HepG2 (cell line): Measurements from ENCODE around the gene LZTS2. TPM values are rescaled to one million over a fixed set of nuclear protein-coding genes. Genes with fewer than 3 reads are reported as not detected.

Experiments
- ARID4A ChIP-seq: sonication (generic); formaldehyde crosslinking; IDR thresholded peaks from 2 replicates; pipeline ENCODE4 v1.5.0; 2020; ENCODE audit warnings: mild to moderate bottlenecking, missing genetic modification reagents, borderline replicate concordance
- DMTF1 ChIP-seq: sonication (generic); formaldehyde crosslinking; IDR thresholded peaks from 2 replicates; pipeline ENCODE4 v1.4.0; 2020; ENCODE audit warnings: mild to moderate bottlenecking, missing genetic modification reagents
- DR1 ChIP-seq: sonication (generic); formaldehyde crosslinking; IDR thresholded peaks from 2 replicates; pipeline ENCODE4 v1.8.0; 2021; ENCODE audit warnings: mild to moderate bottlenecking, missing genetic modification reagents, inconsistent platforms
- ELK4 ChIP-seq: sonication (generic); formaldehyde crosslinking; IDR thresholded peaks from 2 replicates; pipeline ENCODE4 v1.9.0; 2021; ENCODE audit warnings: missing genetic modification reagents, borderline replicate concordance
- IRF1 ChIP-seq: sonication (generic); formaldehyde crosslinking; IDR thresholded peaks from 2 replicates; pipeline ENCODE4 v1.4.0; 2020; ENCODE audit warnings: low read depth, mild to moderate bottlenecking, missing genetic modification reagents
- KDM1A ChIP-seq: IDR thresholded peaks from 2 replicates; pipeline ENCODE4 v1.6.1; 2016; ENCODE audit warnings: missing compliant biosample characterization
- PRDM10 ChIP-seq: sonication (generic); formaldehyde crosslinking; IDR thresholded peaks from 2 replicates; pipeline ENCODE4 v1.4.0; 2020; ENCODE audit warnings: low read depth, missing genetic modification reagents
- SKI ChIP-seq: fragments of 450-650 bp; IDR thresholded peaks from one replicate; pipeline ENCODE4 v1.6.1; 2018; ENCODE audit warnings: mild to moderate bottlenecking; ENCODE audit not compliant: partially characterized antibody
- SNAPC5 ChIP-seq: sonication (generic); formaldehyde crosslinking; IDR thresholded peaks from 2 replicates; pipeline ENCODE4 v1.8.1; 2023; ENCODE audit warnings: mild to moderate bottlenecking, missing genetic modification reagents, borderline replicate concordance
- TCF12 ChIP-seq, 2 experiments: fragments of 450-650 bp in 1 of 2; sonication (generic) in 1 of 2; formaldehyde crosslinking in 1 of 2; IDR thresholded peaks; 2 replicates each; pipeline versions ENCODE4 v1.6.1 to v1.8.0; 2017 to 2022; ENCODE audit warnings: antibody characterized with exemption in 1 of 2, mild to moderate bottlenecking in 1 of 2, missing genetic modification reagents in 1 of 2, moderate library complexity in 1 of 2
- ZBTB3 ChIP-seq: sonication (generic); formaldehyde crosslinking; IDR thresholded peaks from 2 replicates; pipeline ENCODE4 v1.4.0; 2020; ENCODE audit warnings: low read depth, mild to moderate bottlenecking, moderate library complexity, missing genetic modification reagents, borderline replicate concordance
- ZNF331 ChIP-seq: sonication (generic); formaldehyde crosslinking; IDR thresholded peaks from 2 replicates; pipeline ENCODE4 v1.4.0; 2020; ENCODE audit warnings: missing genetic modification reagents
- ZNF552 ChIP-seq: sonication (generic); formaldehyde crosslinking; IDR thresholded peaks from 2 replicates; pipeline ENCODE4 v1.9.0; 2022; ENCODE audit warnings: missing genetic modification reagents, mild to moderate bottlenecking, borderline replicate concordance
- ZNF776 ChIP-seq: sonication (generic); formaldehyde crosslinking; IDR thresholded peaks from 2 replicates; pipeline ENCODE4 v1.4.0; 2020; ENCODE audit warnings: mild to moderate bottlenecking, missing genetic modification reagents
- ZNF879 ChIP-seq: sonication (generic); formaldehyde crosslinking; IDR thresholded peaks from 2 replicates; pipeline ENCODE4 v1.8.1; 2023; ENCODE audit warnings: missing genetic modification reagents
- polyA plus RNA-seq, 8 experiments: library from polyadenylated mRNA; depleted of rRNA in 3 of 8; stranded (reverse) in 7 of 8; unstranded in 1 of 8; fragments of >200 nt; fragmentation: Illumina TruSeq in 4 of 8; extraction: Trizol in 4 of 8; gene quantifications; 2 replicates each; pipeline versions ENCODE4 v1.2.1 to v1.2.3, GENCODE V29; 2011 to 2016; ENCODE audit warnings: low read depth in 4 of 8, missing spikeins in 1 of 8, mixed read lengths in 1 of 8; ENCODE audit not compliant: insufficient read depth in 1 of 8
- total RNA-seq, 5 experiments: library from RNA; depleted of rRNA; stranded (reverse); fragments of >200 nt; fragmentation: Illumina TruSeq; extraction: Trizol; gene quantifications; 2 replicates each; pipeline ENCODE4 v1.2.3, GENCODE V29; 2016; ENCODE audit warnings: low read depth in 1 of 5

Gene LZTS2
- total and polyA plus RNA-seq, 2 of the 13 experiments (the other 11 are each of a cell fraction or from before 2014, with no cell fraction given): 43.6 to 65.6 TPM

GRCh38 chr10:100972115-100972903 is 27.3 kb upstream of the LZTS2 start (continued):
- no peak for TF ChIP-seq TCF12 (IDR thresholded peaks at IDR 0.05)
- TF ChIP-seq TCF12 (CRISPR knock-in tag; IDR thresholded peaks at IDR 0.05): no peak
- TF ChIP-seq DR1 (CRISPR knock-in tag): no peak
- no peak for TF ChIP-seq PRDM10 (CRISPR knock-in tag)
- no peak for TF ChIP-seq SKI
- TF ChIP-seq DMTF1 (CRISPR knock-in tag): no peak
- TF ChIP-seq ZNF552 (CRISPR knock-in tag): no peak
- no peak for TF ChIP-seq ARID4A (CRISPR knock-in tag)
- no peak for TF ChIP-seq ZNF776 (CRISPR knock-in tag)
- TF ChIP-seq ZNF879 (CRISPR knock-in tag): no peak
- 0 out of 2 replicates have a peak, but pooled peaks have one; percentile 32 for TF ChIP-seq ZBTB3 (CRISPR knock-in tag)
- TF ChIP-seq IRF1 (CRISPR knock-in tag): no peak
- no peak for TF ChIP-seq ZNF331 (CRISPR knock-in tag)
- no peak for TF ChIP-seq KDM1A (CRISPR knock-in tag)
- no peak for TF ChIP-seq SNAPC5 (CRISPR knock-in tag)
- TF ChIP-seq ELK4: no peak
